GM19193 (cell line): Measurements from ENCODE around the gene CHD9.
A peak's percentile ranks its signal among the peaks of the same experiment; 100 is the strongest.

Experiments
- POLR2A ChIP-seq: IDR thresholded peaks from 4 replicates; pipeline ENCODE4 v1.6.1; 2011; ENCODE audit not compliant: insufficient read depth, insufficient read length; ENCODE audit errors: extremely low read depth

CHD9 gene

DNA sequence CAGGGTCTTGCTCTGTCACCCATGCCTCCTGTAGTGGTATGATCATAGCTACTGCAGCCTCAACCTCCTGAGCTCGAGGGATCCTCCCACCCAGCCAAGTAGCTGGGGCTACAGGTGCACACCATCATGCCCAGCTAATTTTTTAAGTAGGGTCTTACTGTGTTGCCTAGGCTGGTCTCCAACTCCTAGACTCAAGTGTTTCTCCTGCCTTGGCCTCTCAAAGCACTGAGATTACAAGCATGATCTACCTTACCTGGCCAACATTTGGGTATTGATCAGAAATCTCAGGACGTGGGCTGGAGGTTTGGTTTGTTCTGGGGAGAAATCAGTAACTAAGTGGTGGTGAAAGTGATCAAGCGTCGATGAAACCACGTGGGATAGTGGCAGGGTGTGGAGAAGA is 4.1 kb downstream of the CHD9 start:
- TF ChIP-seq POLR2A, result no peak

DNA sequence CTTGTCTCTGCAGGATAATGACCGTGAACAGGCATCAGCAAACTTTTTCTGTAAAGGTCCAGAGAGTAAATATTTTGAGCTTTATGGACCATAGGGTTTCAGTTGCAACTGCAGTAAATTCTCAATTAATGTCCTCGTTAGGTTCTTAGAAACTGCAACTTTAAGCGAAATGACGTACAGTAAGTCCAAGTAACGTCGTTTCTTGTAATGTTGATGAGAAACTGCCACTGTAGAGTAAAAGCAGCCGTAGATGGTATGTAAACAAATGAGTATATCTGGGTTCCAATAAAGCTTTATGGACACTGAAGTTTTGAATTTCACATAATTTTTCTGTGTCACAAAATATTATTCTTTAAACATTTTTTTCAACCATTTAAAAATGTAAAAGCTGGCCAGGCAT is 4.9 kb downstream of the CHD9 start:
- TF ChIP-seq POLR2A, result no peak

DNA sequence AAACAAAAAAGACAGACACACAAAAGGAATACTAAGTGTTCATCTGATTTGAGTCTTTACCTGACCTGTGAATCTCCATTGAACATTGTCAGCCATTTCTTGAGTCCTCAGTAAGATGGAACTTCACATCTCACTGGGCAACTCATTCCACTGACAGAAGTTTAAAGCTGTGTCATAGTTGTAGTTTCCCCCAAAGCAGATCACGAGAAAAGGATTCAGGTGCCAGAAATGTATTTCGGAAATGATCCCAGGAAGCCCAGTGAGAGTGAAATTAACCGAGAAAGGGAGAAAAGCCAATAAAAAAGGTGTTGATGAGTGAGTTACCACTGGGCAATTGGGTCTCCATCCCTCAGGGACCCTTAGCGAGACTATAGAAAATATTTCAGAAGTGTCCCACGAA is 6.5 kb downstream of the CHD9 start:
- TF ChIP-seq POLR2A, result no peak

DNA sequence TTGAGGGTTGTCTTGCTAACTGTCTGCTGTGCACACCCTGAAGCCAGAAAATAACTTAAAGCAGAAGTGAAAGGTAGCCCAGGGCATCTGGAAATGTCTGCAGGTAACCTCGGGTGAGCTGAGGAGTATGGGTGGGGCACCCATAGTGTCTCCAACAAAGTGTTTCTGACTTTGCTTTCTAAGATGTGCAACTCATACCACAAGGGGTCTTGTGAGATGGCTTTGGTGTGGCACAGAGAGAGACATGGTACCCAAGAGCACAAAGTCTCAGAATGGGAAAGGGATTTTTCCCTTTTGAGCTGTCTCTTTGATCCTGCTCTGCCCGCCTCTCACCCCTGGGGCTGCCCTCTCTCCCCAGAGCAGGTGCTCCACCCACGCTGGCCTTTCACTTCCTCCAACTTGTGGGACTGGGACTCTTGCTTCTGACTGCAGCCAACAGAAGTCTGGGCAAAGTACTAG is 6.9 kb downstream of the CHD9 start:
- TF ChIP-seq POLR2A, result peak; percentile 31

DNA sequence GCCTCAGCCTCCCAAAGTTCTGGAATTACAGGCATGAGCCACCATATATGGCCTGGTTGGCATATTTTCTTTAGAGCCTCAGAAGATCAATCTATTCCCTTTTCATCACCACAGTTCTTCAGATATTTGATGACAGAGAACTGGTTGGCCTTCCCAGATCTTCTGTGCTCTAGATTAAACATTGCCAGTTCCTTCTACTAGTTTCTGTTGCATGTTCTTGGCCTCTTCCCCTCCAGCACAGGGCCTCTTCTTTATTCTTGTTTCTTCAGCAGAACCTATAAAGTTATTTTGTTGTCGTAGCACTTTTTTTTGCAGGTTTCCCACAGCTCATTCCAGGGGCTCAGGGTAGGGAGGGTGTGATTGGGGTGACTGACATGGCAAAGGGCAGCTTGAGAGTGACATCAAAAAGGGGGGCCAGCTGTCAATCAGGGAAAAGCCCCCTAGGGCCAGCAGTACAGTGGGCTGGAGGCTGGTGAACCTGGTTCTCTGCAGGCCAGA is 9.3 kb downstream of the CHD9 start:
- TF ChIP-seq POLR2A, result no peak

DNA sequence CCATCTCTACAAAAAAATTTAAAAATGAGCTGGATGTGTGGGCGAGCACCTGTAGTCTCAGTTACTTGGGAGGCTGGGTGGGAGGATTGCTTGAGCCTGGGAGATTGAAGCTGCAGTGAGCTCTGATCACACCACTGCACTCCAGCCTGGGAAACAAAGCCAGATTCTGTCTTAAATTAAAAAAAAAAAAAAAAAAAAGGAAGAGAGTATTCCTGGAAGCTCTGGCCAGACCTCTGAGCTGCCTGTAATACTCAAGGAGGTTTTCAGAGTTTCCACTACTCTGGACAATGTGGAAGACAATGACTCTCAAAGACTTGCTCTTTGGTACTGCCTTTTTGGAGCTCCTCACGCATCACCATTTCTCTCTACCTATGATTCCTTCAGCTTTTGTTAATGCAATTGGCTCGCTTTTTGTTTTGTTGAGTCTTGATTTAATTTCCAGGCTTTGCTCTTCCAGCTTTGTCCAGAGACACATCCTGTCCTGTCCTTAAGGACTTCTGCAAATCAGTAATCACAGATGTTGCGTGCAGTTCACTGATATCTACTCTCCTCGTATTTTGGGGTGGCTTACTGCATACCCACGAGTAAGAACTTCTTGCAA is 10.8 kb downstream of the CHD9 start:
- TF ChIP-seq POLR2A, result no peak

DNA sequence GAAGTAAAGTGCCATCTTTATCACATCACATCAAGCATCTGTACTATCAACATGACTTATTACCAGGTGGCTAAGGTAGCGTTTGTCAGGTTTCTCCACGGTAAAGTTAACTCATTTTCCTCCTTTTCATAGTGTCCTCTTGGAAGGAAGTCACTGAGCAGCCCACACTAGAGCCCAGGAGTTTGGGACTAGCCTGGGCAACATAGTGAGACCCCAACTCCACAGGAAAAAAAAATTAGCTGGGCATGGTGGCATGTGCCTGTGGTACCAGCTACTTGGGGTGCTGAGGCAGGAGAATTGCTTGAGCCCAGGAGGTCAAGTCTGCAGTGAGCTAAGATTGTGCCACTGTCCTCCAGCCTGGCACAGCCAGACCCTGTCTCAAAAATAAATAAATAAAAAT is 12.9 kb downstream of the CHD9 start:
- TF ChIP-seq POLR2A, result no peak

DNA sequence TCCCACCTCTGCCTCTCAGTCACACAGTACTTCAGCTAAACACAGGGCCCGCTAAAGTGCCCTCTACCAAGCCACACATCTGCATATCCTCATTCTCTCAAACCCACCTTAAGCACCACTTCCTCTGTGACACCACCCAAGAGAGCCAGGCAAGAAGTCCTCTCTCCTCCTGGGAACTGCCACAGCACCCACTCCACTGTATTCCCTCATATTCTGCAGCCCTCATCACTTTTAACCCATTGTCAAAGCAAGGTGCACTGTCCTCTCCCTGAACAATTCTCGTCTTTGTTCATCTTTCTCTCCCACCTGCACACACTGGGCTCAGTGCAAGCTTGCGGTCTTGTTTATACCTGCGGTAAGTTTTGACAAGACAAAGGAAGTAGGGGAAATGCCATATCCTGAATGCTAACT is 13.6 kb downstream of the CHD9 start:
- TF ChIP-seq POLR2A, result no peak

DNA sequence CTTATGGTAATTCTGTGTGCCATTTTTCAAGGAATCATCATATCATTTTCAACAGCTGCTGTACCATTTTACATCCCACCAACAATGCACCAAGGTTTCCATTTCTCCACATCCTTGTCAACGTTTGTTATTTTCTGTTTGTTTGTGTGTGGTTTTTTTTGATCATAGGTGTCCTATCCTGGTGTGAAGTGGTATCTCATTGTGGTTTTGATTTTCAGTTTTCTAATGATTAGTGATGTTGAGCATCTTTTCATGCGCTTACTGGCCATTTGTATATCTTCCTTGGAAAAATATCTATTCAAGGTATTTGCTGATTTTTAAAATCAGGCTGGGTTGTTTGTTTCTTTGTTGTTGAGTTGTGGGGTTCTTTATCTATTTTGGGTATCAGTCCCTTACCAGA is 15.0 kb downstream of the CHD9 start:
- TF ChIP-seq POLR2A, result no peak

DNA sequence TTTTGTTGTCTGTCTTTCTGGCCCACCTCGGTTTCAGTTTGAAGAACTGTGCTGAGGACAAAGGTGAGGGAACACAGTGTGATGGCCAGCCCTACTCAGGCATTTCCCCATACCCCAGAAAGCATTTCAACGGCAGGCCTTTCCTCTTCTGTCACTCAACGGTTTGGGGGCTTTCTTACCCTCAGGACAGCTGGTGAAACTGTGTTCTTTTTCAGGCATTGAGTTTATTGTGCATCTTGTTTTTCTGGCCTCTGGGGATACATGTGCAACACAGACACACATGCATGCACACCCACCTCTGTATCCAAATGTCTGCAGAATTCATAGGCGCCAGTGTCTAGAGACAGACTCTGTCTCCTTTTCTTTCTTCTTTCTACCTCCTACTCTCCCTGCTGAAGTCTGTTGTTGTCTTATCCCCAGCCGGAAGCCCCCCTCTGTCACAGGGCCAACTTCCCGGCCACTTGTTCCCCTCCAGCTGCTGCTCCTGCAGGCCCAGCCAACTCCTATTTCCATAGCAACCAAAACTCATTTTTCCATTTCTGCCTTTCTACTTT is 17.0 kb downstream of the CHD9 start:
- no peak for TF ChIP-seq POLR2A

DNA sequence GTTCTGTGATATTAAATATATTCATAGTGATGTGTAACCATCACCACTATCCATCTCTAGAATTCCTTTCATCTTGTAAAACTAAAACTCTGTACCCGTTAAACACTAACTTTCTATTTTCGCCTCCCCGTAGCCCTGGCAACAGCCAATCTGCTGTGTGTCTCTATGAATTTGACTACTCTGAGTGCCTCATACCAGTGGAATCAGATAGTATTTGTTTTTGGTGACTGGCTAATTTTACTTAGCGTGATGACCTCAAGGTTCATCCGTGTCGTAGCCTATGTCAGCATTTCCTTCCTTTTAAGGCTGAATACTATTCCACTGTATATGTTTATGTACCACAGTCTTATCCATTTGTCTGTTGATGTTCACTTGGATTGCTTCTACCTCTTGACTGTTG is 18.2 kb downstream of the CHD9 start:
- TF ChIP-seq POLR2A, result no peak

DNA sequence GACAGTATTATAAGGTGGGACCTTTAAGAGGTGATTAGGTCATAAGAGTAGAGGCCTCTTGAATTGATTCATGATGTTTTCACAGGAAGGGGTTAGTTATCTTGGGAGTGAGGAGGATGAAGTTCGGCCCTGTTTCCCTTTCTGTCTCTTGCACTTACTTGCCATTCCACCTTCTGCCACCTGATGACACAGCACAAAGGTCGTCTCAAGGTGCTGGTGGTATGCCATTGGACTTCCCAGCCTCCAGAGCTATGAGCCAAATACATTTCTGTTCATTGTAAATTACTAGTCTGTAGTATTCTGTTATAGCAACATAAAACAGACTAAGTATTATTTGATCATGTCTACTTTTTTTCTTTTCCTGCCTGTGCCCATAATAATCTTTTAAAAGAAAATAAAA is 23.5 kb downstream of the CHD9 start:
- TF ChIP-seq POLR2A, result no peak

DNA sequence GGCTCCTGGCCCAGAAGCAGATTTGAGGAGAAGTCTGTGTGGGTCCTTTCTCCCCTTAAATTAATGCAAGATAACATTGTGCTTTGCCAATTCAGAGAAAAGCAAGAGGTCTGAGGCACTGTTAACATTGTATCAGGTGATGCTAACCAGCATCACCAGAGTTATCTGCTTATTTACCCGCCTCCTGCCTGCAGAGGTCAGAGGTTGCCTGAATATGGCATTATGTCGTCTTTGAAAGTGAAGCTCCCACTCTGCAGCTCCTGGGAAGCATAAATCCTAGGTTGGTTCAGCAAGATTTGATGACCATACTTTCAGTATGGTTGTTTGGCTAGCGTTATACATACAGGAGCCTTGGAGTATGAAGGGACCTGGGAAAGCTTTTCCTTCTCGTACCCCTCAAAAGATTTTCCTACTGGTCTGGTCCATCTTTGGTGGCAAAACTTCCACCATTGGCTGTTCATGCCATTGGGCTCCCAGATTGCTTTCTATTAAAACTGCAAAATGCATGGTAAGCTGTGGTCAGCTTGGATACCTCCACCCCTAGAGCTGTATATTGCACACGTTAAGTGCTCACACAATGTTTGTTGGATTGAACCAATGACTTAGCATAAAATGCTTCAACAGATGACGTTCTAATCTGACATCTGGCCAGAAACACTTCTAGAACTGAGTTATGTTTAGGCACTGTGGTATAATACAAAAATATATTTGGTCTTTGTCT is 24.1 kb downstream of the CHD9 start:
- no peak for TF ChIP-seq POLR2A

DNA sequence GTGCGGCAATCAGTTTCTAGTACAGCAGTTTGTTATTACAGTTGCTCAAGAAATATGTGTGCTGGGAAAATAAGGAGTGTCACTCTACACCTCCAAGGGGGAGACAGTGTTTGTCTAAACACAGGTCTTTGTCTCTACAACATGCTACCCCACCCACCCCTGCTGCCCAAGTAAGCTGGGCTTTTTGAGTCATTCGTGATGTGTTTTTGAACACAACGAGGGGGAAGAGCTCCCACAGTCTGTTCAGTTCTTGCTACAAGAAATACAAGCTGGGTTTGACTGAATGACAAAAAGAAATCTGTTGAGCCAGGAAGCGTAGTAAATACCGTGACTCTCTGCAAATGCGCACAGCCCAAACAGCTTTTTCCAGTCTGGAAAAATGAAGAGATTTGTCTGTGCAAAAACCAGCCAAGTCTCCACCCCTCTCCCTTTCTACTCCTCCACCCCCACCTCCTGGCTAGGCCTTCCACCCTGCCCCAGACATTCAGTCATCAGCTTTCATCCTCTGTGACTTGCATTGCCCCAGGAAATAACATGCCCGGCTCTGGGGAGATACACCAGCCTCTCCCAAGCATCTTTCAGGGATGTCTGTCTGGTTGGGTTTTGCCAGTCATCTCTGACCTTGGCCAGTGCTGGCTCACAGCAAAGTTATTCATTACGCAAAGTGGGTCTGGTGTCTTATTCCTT is 25.7 kb downstream of the CHD9 start:
- no peak for TF ChIP-seq POLR2A

DNA sequence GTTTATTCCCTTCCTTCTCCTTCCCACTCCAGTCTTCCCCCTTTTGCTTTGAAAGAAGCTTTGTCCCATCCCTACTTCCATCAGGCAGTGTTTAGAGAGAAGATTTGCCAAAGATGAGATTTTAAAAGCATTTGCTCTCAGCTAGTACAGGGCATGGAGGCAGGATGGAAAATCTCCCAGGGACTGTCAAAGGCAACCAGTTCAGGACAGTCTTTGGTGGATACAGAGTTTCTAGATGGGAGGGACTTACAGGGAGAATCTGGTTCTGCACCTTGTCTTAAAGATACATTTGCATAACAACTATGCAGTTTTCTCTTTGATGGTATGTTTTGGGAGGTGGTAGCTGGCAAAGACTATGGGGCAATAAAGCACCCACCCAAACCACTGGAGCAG is 26.2 kb downstream of the CHD9 start:
- no peak for TF ChIP-seq POLR2A
